Activated CD4-positive, alpha-beta T cell treated with anti-CD3 and anti-CD28 coated beads for 1 hour (primary cell): ENCODE measurements around the gene HCFC2.
"Not testable (repeated sequence)": the region's sequence is repeated elsewhere in the genome, so short reads cannot be mapped to it uniquely, and the experiment has no call there.

Experiments used
- DNase-seq: peaks from one replicate; pipeline ENCODE4 v3.0.0-alpha.2; 2020

Gene HCFC2

GRCh38 chr12:104064031-104064841 is at the start of gene HCFC2:
Gene HCFC2, plus strand, starts transcription at chr12:104064531. Its CDS starts 30 bp downstream, at chr12:104064561.
- DNase-seq = peak; percentile 80

- DNase-seq = not testable (repeated sequence)
Measured at GRCh38 chr12:104021862-104022261, 42.5 kb upstream of the HCFC2 start.

GRCh38 chr12:104022786-104023185 is 41.5 kb upstream of the HCFC2 start:
- no peak for DNase-seq

- no peak for DNase-seq
Measured at GRCh38 chr12:104023710-104024109, 40.6 kb upstream of the HCFC2 start.

- DNase-seq = no peak
Measured at GRCh38 chr12:104024348-104024747, 40.0 kb upstream of the HCFC2 start.

DNA sequence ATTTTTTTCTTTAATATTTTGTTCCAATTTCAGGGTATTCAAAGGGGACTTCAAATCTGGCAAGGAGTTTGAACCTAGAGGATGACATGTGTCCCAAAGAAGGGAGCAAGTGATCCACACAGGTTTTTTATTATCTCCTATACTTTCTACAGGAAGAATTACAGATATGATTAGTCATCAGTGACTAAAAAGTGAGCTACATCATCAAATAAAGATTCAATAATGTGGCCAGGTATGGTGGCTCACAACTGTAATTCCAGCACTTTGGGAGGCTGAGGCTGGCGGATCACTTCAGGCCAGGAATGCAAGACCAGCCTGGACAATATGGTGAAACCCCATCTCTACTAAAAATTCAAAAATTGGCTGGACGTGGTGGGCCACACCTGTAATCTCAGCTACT is 38.6 kb upstream of the HCFC2 start:
- DNase-seq = no peak

DNA sequence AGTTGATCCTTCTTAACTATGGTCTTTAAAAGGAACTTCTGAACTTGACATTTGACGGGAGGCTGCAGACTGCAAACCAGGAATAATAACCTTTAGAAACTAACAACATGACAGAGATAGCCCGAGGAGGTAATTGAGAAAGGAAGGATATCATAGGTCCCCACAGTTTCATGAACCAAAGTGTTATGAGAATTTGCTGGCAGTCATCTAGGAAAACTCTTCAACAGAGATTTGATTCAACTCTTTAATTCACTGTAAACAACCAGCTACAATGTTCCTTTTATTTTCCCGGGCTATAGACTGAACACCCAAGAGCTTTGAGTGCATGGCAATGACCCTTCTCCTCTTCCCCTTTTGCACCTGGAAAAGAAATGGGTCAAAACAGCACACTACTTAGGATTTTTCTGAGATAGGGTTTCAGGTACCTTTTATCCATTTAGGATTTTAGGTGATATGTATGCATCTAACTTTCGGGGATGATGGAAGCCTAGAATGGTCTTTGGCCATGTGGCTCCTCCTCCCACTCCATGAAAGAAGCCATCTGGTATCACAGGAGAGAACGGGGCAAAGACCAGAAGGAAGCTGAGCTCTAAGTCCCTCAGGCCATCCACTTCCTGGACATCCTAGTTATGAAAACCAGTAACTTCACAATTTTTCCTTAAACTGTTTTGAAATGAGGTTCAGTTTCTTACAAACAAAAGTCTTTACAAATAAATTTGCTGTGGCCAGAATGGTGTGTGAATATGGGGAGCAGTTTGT is 37.3 kb upstream of the HCFC2 start:
- DNase-seq = no peak

GRCh38 chr12:104030596-104030995 is 33.7 kb upstream of the HCFC2 start:
- not testable (repeated sequence) for DNase-seq

- not testable (repeated sequence) for DNase-seq
Measured at GRCh38 chr12:104036143-104036542, 28.2 kb upstream of the HCFC2 start.

- DNase-seq = not testable (repeated sequence)
Measured at GRCh38 chr12:104039769-104040168, 24.6 kb upstream of the HCFC2 start.

DNA sequence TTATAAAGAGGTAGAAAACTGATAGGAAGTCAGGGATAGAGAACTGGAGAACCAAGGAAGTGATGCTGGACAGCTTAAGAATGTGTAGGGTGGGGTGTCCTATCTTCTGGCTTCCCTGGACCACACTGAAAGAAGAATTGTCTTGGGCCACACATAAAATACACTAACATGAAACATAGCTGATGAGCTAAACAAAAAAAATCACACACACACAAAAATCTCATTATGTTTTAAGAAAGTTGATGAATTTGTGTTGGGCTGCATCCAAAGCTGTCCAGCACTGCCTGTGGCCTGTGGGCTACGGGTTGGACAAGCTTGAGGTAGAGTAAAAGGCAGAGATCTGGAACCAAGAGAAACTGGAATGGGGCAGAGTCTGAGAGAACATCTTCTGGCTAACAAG is 21.8 kb upstream of the HCFC2 start:
- DNase-seq = no peak

DNA sequence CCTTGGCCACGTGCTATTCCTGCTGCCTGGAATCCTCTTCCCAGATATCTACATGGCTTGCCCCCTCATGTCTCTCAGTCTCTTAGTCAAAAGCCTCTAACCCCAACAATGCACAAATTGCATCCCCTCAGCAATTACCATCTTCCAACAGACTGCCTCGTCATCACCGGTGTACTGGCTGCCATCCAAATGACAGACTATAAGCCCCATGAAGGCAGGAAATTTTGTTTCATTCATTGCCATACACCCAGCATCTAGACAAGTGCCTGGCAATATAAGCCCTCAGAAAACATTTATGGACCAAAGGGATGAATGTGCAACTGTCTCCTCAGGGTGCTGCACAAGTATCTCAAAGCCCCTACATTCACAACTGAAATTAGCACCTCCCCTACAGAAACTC is 20.2 kb upstream of the HCFC2 start:
- no peak for DNase-seq

GRCh38 chr12:104046306-104046705 is 18.0 kb upstream of the HCFC2 start:
- no peak for DNase-seq

- no peak for DNase-seq
Measured at GRCh38 chr12:104048162-104048561, 16.2 kb upstream of the HCFC2 start.

DNA sequence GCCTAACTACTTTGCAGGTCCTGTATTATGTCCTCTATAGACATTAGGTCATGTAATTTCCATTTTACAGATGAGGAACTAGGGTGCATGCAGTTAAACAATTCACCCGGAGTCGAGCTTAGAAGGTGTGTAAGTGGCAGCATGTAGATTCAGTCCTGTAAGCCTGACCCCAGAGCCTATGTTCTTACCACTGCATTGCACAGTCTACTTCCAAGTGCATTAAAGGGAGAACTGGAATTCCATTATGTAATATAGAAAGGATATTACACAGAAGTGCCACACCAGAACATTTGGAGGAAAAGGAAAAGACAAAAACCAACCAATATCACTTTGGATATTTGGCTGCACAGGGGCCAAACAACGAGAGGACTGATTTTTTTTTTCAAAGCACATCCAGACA is 15.5 kb upstream of the HCFC2 start:
- no peak for DNase-seq

DNA sequence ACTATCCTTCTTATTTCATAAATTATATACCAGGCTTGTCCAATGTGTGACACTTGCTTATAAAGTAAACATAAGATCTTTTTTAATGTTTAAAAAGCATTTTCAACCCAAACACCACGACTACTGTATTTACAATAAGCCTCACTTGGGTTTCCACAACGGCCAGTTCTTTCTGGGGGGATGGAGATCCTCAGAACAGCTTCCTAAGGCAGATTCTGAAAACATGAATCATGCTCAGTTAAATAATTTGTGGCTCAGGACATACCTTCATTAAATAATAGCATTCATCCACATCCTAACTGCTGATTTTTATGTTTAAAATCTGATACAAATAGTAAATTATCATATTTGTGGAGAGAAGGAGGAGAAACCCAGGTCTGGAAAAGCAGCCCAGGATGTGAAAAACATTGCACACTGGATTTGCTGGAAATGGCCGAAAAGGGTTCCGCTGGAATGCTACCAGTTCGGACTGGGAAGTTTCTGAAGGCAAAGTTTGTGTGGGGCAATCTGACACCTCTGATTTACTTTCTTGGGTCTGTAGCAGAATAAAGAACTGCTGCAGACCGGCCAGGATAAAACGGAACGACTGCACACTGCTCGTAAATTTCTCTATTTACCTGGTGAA is 14.9 kb upstream of the HCFC2 start:
- DNase-seq = no peak

DNA sequence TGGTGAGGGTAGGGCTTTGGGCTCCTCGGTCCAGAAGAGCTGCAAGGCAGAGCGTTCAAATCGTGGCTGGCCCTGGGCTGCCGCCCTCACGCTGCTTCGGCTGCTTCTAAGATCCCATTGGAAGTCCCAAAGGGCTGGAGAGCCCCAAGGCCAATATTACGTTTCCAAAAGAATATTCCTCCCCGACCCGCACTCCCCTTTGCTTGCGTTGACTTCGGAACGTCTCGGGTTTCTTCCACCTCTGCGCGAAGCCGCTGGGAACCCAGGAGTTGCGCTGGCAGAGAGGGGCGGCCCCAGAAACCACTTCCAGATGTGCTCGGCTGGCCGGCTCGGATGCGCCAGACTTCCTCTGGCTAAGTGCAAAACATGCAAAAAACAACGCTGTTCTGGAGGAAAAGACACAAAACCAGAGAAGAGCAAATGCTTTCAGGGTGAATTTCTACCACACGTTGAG is 14.4 kb upstream of the HCFC2 start, which contains the start of gene GLT8D2:
TSS of gene GLT8D2 (minus strand) at position 285 of the 454 bp plus-strand sequence. CDS start 30,539 bp downstream, outside the sequence.
- no peak for DNase-seq

GRCh38 chr12:104050436-104050835 is 13.9 kb upstream of the HCFC2 start:
- DNase-seq = no peak

GRCh38 chr12:104054681-104055346 is 9.5 kb upstream of the HCFC2 start:
- no peak for DNase-seq

DNA sequence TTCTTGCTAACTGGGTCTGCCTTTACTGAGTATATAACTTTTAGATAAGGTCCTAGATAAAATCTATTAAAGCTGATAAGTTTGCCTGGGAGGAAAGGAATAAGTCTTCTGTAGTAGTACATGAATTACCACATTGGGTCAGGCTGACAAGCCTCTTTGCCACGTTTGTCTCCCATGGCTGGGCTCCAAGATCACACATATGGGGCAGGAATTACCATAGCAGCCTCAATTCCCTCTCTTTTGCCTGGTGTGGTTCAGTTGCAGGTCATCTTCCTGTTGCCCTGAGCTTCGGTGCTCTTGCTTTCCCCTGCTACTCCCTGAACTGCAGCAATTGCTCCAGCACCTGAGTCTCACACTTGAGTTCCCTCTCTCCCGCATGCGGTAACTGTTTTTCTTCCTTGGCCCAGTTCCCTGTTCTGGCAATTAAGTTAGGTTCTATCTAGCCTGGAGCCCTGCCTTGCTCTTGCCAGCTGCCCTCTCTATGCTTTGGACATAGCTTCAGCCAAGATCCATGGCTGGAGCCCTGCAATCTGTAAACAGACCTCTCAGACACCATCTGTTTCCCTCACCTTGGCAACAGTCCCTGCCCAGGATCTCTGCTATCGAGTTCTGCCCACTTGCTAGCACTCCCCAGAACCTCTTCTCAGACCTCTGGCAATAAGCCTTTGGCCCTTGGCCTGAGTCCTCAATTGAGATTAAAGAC is 8.5 kb upstream of the HCFC2 start:
- DNase-seq = no peak

- DNase-seq = no peak
Measured at GRCh38 chr12:104056419-104056972, 7.8 kb upstream of the HCFC2 start.

- DNase-seq = no peak
Measured at GRCh38 chr12:104057771-104058197, 6.5 kb upstream of the HCFC2 start.
